Measurements from ENCODE around the gene PRICKLE2. TPM values are rescaled to one million over a fixed set of nuclear protein-coding genes. Genes with fewer than 3 reads are reported as not detected.

Gene PRICKLE2
- total and polyA plus RNA-seq, 2 experiments from 2014 or later = 1.1 to 12.5 TPM

DNA sequence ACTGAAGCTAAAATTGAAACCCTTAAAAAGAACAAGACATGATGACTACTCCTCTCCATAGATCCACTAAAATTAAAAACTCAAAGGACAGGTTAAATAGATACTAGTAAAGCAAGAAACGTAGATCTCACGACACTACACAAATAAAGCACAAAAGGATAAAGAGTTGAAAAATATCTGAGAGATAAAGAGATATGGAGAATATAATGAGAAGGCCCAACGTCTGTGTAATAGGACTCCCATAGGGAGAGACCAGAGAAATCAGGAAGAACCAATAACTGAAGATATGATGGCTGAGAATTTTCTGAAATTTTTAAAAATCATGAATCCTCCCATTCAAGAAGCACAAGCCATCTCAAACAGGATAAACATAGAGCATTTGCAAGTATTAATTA, 45.6 kb upstream of the PRICKLE2 start (continued):
- TF ChIP-seq, protein P1, sequence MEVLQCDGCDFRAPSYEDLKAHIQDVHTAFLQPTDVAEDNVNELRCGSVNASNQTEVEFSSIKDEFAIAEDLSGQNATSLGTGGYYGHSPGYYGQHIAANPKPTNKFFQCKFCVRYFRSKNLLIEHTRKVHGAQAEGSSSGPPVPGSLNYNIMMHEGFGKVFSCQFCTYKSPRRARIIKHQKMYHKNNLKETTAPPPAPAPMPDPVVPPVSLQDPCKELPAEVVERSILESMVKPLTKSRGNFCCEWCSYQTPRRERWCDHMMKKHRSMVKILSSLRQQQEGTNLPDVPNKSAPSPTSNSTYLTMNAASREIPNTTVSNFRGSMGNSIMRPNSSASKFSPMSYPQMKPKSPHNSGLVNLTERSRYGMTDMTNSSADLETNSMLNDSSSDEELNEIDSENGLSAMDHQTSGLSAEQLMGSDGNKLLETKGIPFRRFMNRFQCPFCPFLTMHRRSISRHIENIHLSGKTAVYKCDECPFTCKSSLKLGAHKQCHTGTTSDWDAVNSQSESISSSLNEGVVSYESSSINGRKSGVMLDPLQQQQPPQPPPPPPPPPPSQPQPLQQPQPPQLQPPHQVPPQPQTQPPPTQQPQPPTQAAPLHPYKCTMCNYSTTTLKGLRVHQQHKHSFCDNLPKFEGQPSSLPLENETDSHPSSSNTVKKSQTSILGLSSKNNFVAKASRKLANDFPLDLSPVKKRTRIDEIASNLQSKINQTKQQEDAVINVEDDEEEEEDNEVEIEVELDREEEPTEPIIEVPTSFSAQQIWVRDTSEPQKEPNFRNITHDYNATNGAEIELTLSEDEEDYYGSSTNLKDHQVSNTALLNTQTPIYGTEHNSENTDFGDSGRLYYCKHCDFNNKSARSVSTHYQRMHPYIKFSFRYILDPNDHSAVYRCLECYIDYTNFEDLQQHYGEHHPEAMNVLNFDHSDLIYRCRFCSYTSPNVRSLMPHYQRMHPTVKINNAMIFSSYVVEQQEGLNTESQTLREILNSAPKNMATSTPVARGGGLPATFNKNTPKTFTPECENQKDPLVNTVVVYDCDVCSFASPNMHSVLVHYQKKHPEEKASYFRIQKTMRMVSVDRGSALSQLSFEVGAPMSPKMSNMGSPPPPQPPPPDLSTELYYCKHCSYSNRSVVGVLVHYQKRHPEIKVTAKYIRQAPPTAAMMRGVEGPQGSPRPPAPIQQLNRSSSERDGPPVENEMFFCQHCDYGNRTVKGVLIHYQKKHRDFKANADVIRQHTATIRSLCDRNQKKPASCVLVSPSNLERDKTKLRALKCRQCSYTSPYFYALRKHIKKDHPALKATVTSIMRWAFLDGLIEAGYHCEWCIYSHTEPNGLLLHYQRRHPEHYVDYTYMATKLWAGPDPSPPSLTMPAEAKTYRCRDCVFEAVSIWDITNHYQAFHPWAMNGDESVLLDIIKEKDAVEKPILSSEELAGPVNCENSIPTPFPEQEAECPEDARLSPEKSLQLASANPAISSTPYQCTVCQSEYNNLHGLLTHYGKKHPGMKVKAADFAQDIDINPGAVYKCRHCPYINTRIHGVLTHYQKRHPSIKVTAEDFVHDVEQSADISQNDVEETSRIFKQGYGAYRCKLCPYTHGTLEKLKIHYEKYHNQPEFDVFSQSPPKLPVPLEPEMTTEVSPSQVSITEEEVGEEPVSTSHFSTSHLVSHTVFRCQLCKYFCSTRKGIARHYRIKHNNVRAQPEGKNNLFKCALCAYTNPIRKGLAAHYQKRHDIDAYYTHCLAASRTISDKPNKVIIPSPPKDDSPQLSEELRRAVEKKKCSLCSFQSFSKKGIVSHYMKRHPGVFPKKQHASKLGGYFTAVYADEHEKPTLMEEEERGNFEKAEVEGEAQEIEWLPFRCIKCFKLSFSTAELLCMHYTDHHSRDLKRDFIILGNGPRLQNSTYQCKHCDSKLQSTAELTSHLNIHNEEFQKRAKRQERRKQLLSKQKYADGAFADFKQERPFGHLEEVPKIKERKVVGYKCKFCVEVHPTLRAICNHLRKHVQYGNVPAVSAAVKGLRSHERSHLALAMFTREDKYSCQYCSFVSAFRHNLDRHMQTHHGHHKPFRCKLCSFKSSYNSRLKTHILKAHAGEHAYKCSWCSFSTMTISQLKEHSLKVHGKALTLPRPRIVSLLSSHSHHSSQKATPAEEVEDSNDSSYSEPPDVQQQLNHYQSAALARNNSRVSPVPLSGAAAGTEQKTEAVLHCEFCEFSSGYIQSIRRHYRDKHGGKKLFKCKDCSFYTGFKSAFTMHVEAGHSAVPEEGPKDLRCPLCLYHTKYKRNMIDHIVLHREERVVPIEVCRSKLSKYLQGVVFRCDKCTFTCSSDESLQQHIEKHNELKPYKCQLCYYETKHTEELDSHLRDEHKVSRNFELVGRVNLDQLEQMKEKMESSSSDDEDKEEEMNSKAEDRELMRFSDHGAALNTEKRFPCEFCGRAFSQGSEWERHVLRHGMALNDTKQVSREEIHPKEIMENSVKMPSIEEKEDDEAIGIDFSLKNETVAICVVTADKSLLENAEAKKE (CRISPR knock-in tag; IDR thresholded peaks at IDR 0.05) = no peak
- TF ChIP-seq EZH2 (IDR thresholded peaks at IDR 0.05; ENCODE audit: low read depth, unreplicated experiment) = no peak

DNA sequence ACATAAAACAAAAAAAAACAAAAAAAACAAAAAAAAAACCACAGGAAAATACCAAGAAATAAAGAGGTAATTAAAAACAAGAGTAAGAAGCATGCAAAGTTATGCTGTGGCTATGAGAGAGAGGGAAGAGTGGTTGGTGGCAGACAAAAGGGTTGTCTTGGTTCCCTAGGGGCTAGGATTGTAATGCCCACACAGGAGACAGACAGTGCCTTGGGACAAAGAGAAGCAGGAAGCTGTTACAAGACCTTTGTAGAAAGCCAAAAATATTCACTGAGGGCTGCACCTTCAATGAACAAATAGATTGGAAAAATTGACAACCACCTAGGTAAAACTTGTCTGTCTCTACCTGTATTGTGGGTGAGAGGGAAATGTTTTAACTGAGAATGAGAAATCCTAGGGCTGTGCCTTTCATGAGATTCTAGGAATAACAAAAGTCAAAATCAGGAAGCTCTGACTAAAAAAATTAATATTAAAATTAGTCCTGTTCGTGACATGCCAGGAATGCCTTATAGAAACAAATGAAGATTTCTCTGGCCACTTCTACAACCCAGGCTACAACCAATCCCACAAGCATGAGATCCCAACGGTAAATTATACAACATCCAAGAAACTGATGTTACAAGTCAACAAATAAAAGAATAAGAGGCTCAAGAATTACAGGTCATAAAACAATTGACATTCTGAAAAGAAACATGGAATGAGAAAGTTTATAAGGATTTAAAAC, 45.0 kb upstream of the PRICKLE2 start:
- ATAC-seq = peak; percentile 14; the same call in 2 of the 3 replicates
- Mint-ChIP-seq H3K27ac (no peak overlapping the region), H3K9me3 (peaks cover 17% of the 10 kb centered on the region), H3K4me3 (no peak overlapping the region), H3K27me3 (ENCODE audit: insufficient read depth, low read depth, poor library complexity) (peaks cover 4% of the 10 kb centered on the region), H3K4me1 (peaks cover 21% of the 10 kb centered on the region), H3K36me3 (ENCODE audit: low read depth) (peaks cover 5% of the 10 kb centered on the region)
- peaks cover 15% of the 10 kb centered on the region for H3K4me1 ChIP-seq (ENCODE audit: insufficient read depth)
- H3K4me2 ChIP-seq = no peak overlapping the region
- H3K36me3 ChIP-seq (ENCODE audit: insufficient read depth) = no peaks in the 10 kb centered on the region
- H3K27me3 ChIP-seq (ENCODE audit: insufficient read depth) = no peaks in the 10 kb centered on the region
- H4K20me1 ChIP-seq (replicated peaks; ENCODE audit: insufficient read depth) = no peaks in the 10 kb centered on the region
- no peaks in the 10 kb centered on the region for H3K9me2 ChIP-seq (ENCODE audit: insufficient read depth)
- H3K4me3 ChIP-seq = no peak overlapping the region
- H3F3A ChIP-seq (replicated peaks; ENCODE audit: low read depth) = no peaks in the 10 kb centered on the region
- peak; percentile 21 for DNase-seq (ENCODE audit: low spot score)
- H3K27ac ChIP-seq (ENCODE audit: low read depth) = no peak overlapping the region
- H2AFZ ChIP-seq = no peak overlapping the region
- no peaks in the 10 kb centered on the region for H3K79me2 ChIP-seq (replicated peaks; ENCODE audit: insufficient read depth)
- TF ChIP-seq ZNF114 (CRISPR knock-in tag; IDR thresholded peaks at IDR 0.05) (no peak), EZH2phosphoT487 (IDR thresholded peaks at IDR 0.05; ENCODE audit: unreplicated experiment) (no peak), EZH2 (IDR thresholded peaks at IDR 0.05; ENCODE audit: low read depth, unreplicated experiment) (no peak), JUNB (IDR thresholded peaks at IDR 0.05; ENCODE audit: unreplicated experiment) (no peak), ZNF331 (CRISPR knock-in tag; IDR thresholded peaks at IDR 0.05; ENCODE audit: low read depth) (no peak)
- TF ChIP-seq, protein P1 (CRISPR knock-in tag; IDR thresholded peaks at IDR 0.05) = no peak
- TF ChIP-seq, protein P2, sequence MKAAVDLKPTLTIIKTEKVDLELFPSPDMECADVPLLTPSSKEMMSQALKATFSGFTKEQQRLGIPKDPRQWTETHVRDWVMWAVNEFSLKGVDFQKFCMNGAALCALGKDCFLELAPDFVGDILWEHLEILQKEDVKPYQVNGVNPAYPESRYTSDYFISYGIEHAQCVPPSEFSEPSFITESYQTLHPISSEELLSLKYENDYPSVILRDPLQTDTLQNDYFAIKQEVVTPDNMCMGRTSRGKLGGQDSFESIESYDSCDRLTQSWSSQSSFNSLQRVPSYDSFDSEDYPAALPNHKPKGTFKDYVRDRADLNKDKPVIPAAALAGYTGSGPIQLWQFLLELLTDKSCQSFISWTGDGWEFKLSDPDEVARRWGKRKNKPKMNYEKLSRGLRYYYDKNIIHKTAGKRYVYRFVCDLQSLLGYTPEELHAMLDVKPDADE (IDR thresholded peaks at IDR 0.05) = no peak

Measured in GM23338 (cell line).